Activated naive CD4-positive, alpha-beta T cell treated with anti-CD3 and anti-CD28 coated beads, Interleukin-2, amount 50 U/mL, for 16 hours (primary cell): ENCODE measurements around the gene PDE10A.

ENCODE experiments used
- DNase-seq: peaks from one replicate; pipeline ENCODE4 v3.0.0-alpha.2; 2020

The PDE10A gene

GRCh38 chr6:165325609-165326008 lies 337.4 kb downstream of the PDE10A start:
- no peak for DNase-seq

- DNase-seq = no peak
Measured at GRCh38 chr6:165321555-165322145, 341.4 kb downstream of the PDE10A start.

GRCh38 chr6:165321150-165321549 lies 341.9 kb downstream of the PDE10A start:
- no peak for DNase-seq

GRCh38 chr6:165317723-165318122 lies 345.3 kb downstream of the PDE10A start:
- DNase-seq = no peak

GRCh38 chr6:165308926-165309731 lies 353.9 kb downstream of the PDE10A start, which contains the start of gene C6orf118:
Gene C6orf118 (minus strand): TSS chr6:165309605. CDS start chr6:165309586, 19 bp downstream.
- DNase-seq = no peak

- no peak for DNase-seq
Measured at GRCh38 chr6:165306955-165307354, 356.1 kb downstream of the PDE10A start.

GRCh38 chr6:165301372-165302246 lies 361.4 kb downstream of the PDE10A start:
- DNase-seq = no peak

- DNase-seq = no peak
Measured at GRCh38 chr6:165300422-165300936, 362.6 kb downstream of the PDE10A start.

- DNase-seq = no peak
Measured at GRCh38 chr6:165298875-165299274, 364.2 kb downstream of the PDE10A start.

GRCh38 chr6:165298402-165298801 lies 364.6 kb downstream of the PDE10A start:
- no peak for DNase-seq

GRCh38 chr6:165292657-165293056 lies 370.4 kb downstream of the PDE10A start:
- no peak for DNase-seq
